Panc1 (cell line): ENCODE data around the gene LHX1. TPM values are rescaled to one million over a fixed set of nuclear protein-coding genes. Genes with fewer than 3 reads are reported as not detected.

Source experiments
- ATAC-seq: fragments of 200-7000 bp; cut with Tn5 transposase; 2 replicates; pipeline ENCODE4 v1.9.1; 2020; ENCODE audit warnings: mild to moderate bottlenecking, moderate library complexity
- BruUV-seq: library from RNA; stranded (reverse); fragments of 400-500 nt; replicated peaks from 2 replicates; lab custom pipeline; 2021; lab: Mats Ljungman, UMichigan
- CTCF ChIA-PET: fragments of 300-600 bp; sonication (Branson Sonifier 250); formaldehyde crosslinking; loops from one replicate; lab custom pipeline; 2022; ENCODE audit warnings: antibody characterized with exemption; lab: Charles Lee
- POLR2A ChIA-PET: fragments of 300-600 bp; sonication (Branson Sonifier 250); formaldehyde crosslinking; loops from one replicate; lab custom pipeline; 2022; ENCODE audit warnings: antibody characterized with exemption; lab: Charles Lee
- DNase-seq: peaks from one replicate; pipeline ENCODE4 v3.0.0-alpha.2; 2010; ENCODE audit warnings: low read depth, low spot score
- H3K27ac ChIP-seq: 2 replicates; pipeline ENCODE4 v1.5.1; 2011; ENCODE audit warnings: mild to moderate bottlenecking, low read length, inconsistent platforms
- H3K27me3 ChIP-seq: fragments of 200-500 bp; sonication (Bioruptor generic); 2 replicates; pipeline ENCODE4 v1.6.0; 2014; ENCODE audit warnings: low read length, inconsistent platforms; ENCODE audit not compliant: control insufficient read depth, insufficient read depth
- H3K36me3 ChIP-seq: fragments of 200-500 bp; sonication (Bioruptor generic); 2 replicates; pipeline ENCODE4 v1.5.1; 2014; ENCODE audit warnings: inconsistent platforms, mild to moderate bottlenecking, low read length, moderate library complexity; ENCODE audit not compliant: control insufficient read depth, insufficient read depth
- H3K4me1 ChIP-seq: 2 replicates; pipeline ENCODE4 v1.5.1; 2011; ENCODE audit warnings: inconsistent platforms, mild to moderate bottlenecking, low read length, moderate library complexity; ENCODE audit not compliant: control insufficient read depth, insufficient read depth
- H3K4me3 ChIP-seq, 2 experiments: 2 replicates each; pipeline ENCODE4 v1.5.1; 2011 to 2012; ENCODE audit warnings: low read depth in 2 of 2, low read length in 2 of 2, mild to moderate bottlenecking in 2 of 2, inconsistent platforms in 1 of 2, moderate library complexity in 1 of 2
- H3K9me3 ChIP-seq: fragments of 200-500 bp; sonication (Bioruptor generic); 2 replicates; pipeline ENCODE4 v1.5.1; 2014; ENCODE audit warnings: low read depth, mild to moderate bottlenecking, inconsistent platforms, low read length, moderate library complexity; ENCODE audit not compliant: control insufficient read depth, insufficient read depth
- CTCF ChIP-seq: fragments of 450-650 bp; IDR thresholded peaks from 2 replicates; pipeline ENCODE4 v1.5.1; 2017; ENCODE audit warnings: mild to moderate bottlenecking
- POLR2AphosphoS5 ChIP-seq: IDR thresholded peaks from 2 replicates; pipeline ENCODE4 v1.6.1; 2012; ENCODE audit warnings: mild to moderate bottlenecking, low read depth, low read length, moderate library complexity
- REST ChIP-seq, 2 experiments: IDR thresholded peaks; 2 replicates each; pipeline ENCODE4 v1.6.1; 2011 to 2012; ENCODE audit warnings: low read depth in 2 of 2, control low read depth in 1 of 2, low read length in 1 of 2, mild to moderate bottlenecking in 1 of 2, moderate library complexity in 1 of 2; ENCODE audit not compliant: insufficient read depth in 1 of 2
- SIN3A ChIP-seq: IDR thresholded peaks from 2 replicates; pipeline ENCODE4 v1.6.1; 2012; ENCODE audit warnings: low read depth, mild to moderate bottlenecking, low read length, moderate library complexity, borderline replicate concordance; ENCODE audit not compliant: insufficient read depth
- TCF7L2 ChIP-seq: IDR thresholded peaks from 2 replicates; pipeline ENCODE4 v1.6.1; 2011; ENCODE audit warnings: mild to moderate bottlenecking, low read depth, low read length, inconsistent platforms
- in situ Hi-C: cut with HindIII; loops from 2 replicates; pipeline ENCODE4 v1.10.0; 2016; ENCODE audit warnings: low sequenced_read_pairs, low pct_unique_long_range_greater_than_20kb
- intact Hi-C: fragments of 100-400 bp; cut with micrococcal nuclease; formaldehyde crosslinking; loops from one replicate; pipeline ENCODE4 v1.10.0; 2022; ENCODE audit not compliant: unreplicated experiment
- total RNA-seq: library from RNA; stranded (reverse); gene quantifications from one replicate; pipeline ENCODE4 v1.2.1, GENCODE V29; 2021; ENCODE audit not compliant: unreplicated experiment

Gene LHX1
- total RNA-seq, 1 experiment from 2014 or later, result 8.6 TPM

GRCh38 chr17:36980280-36980761, 43.0 kb downstream of the LHX1 start:
- intact Hi-C loops, result no loop called here

GRCh38 chr17:36983618-36984017, 46.3 kb downstream of the LHX1 start:
- intact Hi-C loops (no loop called here), in situ Hi-C loops (no loop called here)
- ChIA-PET CTCF (no interaction called here), POLR2A (no interaction called here)
- no peak for ATAC-seq
- Histone ChIP-seq H3K27ac (no peak overlapping the region), H3K4me1 (peaks cover 25% of the 10 kb centered on the region), H3K27me3 (no peaks in the 10 kb centered on the region), H3K36me3 (no peaks in the 10 kb centered on the region), H3K4me3 (no peak overlapping the region), H3K9me3 (no peaks in the 10 kb centered on the region)
- no peak for DNase-seq
- BruUV-seq, result no TSS peak
- TF ChIP-seq POLR2AphosphoS5, result no peak
- TF ChIP-seq CTCF, result no peak
- no peak for TF ChIP-seq SIN3A
- no peak for TF ChIP-seq TCF7L2
- no peak for TF ChIP-seq REST (IDR thresholded peaks at IDR 0.05; ENCODE audit: insufficient read depth in 1 of 2, low read depth in 2 of 2, low read length in 1 of 2)

More at GRCh38 chr17:36980280-36980761, 43.0 kb downstream of the LHX1 start:
- no peak for TF ChIP-seq CTCF
- TF ChIP-seq POLR2AphosphoS5, result no peak
- ATAC-seq (peak; percentile 61), DNase-seq (no peak)
- in situ Hi-C loops, result no loop called here
- peak overlapping the region; percentile 74 for H3K27ac ChIP-seq
- POLR2A ChIA-PET, result no interaction called here
- CTCF ChIA-PET, result no interaction called here
- peaks cover 45% of the 10 kb centered on the region for H3K4me1 ChIP-seq
- H3K9me3 ChIP-seq, result no peaks in the 10 kb centered on the region
- no peaks in the 10 kb centered on the region for H3K27me3 ChIP-seq
- BruUV-seq, result no TSS peak
- H3K36me3 ChIP-seq, result no peaks in the 10 kb centered on the region
- peak overlapping the region in 1 of 2 experiments; percentile 16; a peak in 1 of 4 replicates for H3K4me3 ChIP-seq
